HepG2 (cell line): Measurements from ENCODE around the gene SOX13. TPM values are rescaled to one million over a fixed set of nuclear protein-coding genes. Genes with fewer than 3 reads are reported as not detected.

Source experiments
- AFF4 ChIP-seq: sonication (generic); formaldehyde crosslinking; IDR thresholded peaks from 2 replicates; pipeline ENCODE4 v1.4.0; 2020; ENCODE audit warnings: missing genetic modification reagents
- BCL3 ChIP-seq: sonication (generic); formaldehyde crosslinking; IDR thresholded peaks from 2 replicates; pipeline ENCODE4 v1.5.1; 2020; ENCODE audit warnings: mild to moderate bottlenecking, missing genetic modification reagents, moderate library complexity
- ETS1 ChIP-seq: sonication (generic); formaldehyde crosslinking; IDR thresholded peaks from 2 replicates; pipeline ENCODE4 v1.4.0; 2020; ENCODE audit warnings: missing genetic modification reagents
- MEIS1 ChIP-seq: sonication (generic); formaldehyde crosslinking; IDR thresholded peaks from 2 replicates; pipeline ENCODE4 v1.9.0; 2021; ENCODE audit warnings: mild to moderate bottlenecking, missing genetic modification reagents, moderate library complexity, borderline replicate concordance
- PRPF4 ChIP-seq: fragments of 200-400 bp; formaldehyde crosslinking; IDR thresholded peaks from 2 replicates; pipeline ENCODE4 v1.6.1; 2016; ENCODE audit warnings: low read length, low read depth; ENCODE audit not compliant: poor library complexity, severe bottlenecking
- RFX1 ChIP-seq: fragments of 450-650 bp; IDR thresholded peaks from 2 replicates; pipeline ENCODE4 v1.6.1; 2017
- SNAPC2 ChIP-seq: sonication (generic); formaldehyde crosslinking; IDR thresholded peaks from 2 replicates; pipeline ENCODE4 v1.8.1; 2022; ENCODE audit warnings: mild to moderate bottlenecking, missing genetic modification reagents
- TBX2 ChIP-seq: sonication (generic); formaldehyde crosslinking; IDR thresholded peaks from 2 replicates; pipeline ENCODE4 v1.5.0; 2020; ENCODE audit warnings: missing genetic modification reagents, mild to moderate bottlenecking, borderline replicate concordance
- XBP1 ChIP-seq: sonication (generic); formaldehyde crosslinking; IDR thresholded peaks from 2 replicates; pipeline ENCODE4 v1.5.0; 2020; ENCODE audit warnings: missing genetic modification reagents
- ZBTB25 ChIP-seq: IDR thresholded peaks from 2 replicates; pipeline ENCODE4 v1.6.1; 2018; ENCODE audit warnings: missing genetic modification reagents
- ZFP37 ChIP-seq: sonication (generic); formaldehyde crosslinking; IDR thresholded peaks from 2 replicates; pipeline ENCODE4 v1.4.0; 2020; ENCODE audit warnings: missing genetic modification reagents, borderline replicate concordance
- ZNF431 ChIP-seq: sonication (generic); formaldehyde crosslinking; IDR thresholded peaks from 2 replicates; pipeline ENCODE4 v1.9.0; 2022; ENCODE audit warnings: missing genetic modification reagents, low read depth, mild to moderate bottlenecking, borderline replicate concordance
- ZNF484 ChIP-seq: sonication (generic); formaldehyde crosslinking; IDR thresholded peaks from 2 replicates; pipeline ENCODE4 v1.5.1; 2020; ENCODE audit warnings: mild to moderate bottlenecking, low read depth, missing genetic modification reagents, borderline replicate concordance
- ZSCAN31 ChIP-seq: sonication (generic); formaldehyde crosslinking; IDR thresholded peaks from 2 replicates; pipeline ENCODE4 v1.5.0; 2020; ENCODE audit warnings: low read depth, mild to moderate bottlenecking, missing genetic modification reagents
- polyA plus RNA-seq, 8 experiments: library from polyadenylated mRNA; depleted of rRNA in 3 of 8; stranded (reverse) in 7 of 8; unstranded in 1 of 8; fragments of >200 nt; fragmentation: Illumina TruSeq in 4 of 8; extraction: Trizol in 4 of 8; gene quantifications; 2 replicates each; pipeline versions ENCODE4 v1.2.1 to v1.2.3, GENCODE V29; 2011 to 2016; ENCODE audit warnings: low read depth in 4 of 8, missing spikeins in 1 of 8, mixed read lengths in 1 of 8; ENCODE audit not compliant: insufficient read depth in 1 of 8
- total RNA-seq, 5 experiments: library from RNA; depleted of rRNA; stranded (reverse); fragments of >200 nt; fragmentation: Illumina TruSeq; extraction: Trizol; gene quantifications; 2 replicates each; pipeline ENCODE4 v1.2.3, GENCODE V29; 2016; ENCODE audit warnings: low read depth in 1 of 5
- TF ChIP-seq, protein P1 (sequence below): sonication (generic); formaldehyde crosslinking; IDR thresholded peaks from 2 replicates; pipeline ENCODE4 v1.9.0; 2022; ENCODE audit warnings: low read depth, missing genetic modification reagents
- TF ChIP-seq, protein P2 (sequence below): sonication (generic); formaldehyde crosslinking; IDR thresholded peaks from 2 replicates; pipeline ENCODE4 v1.4.0; 2020; ENCODE audit warnings: missing genetic modification reagents

SOX13 gene
- total and polyA plus RNA-seq, 2 of the 13 experiments (the other 11 are each of a cell fraction or from before 2014, with no cell fraction given), result 13.3 to 15.8 TPM

- TF ChIP-seq, protein P1, sequence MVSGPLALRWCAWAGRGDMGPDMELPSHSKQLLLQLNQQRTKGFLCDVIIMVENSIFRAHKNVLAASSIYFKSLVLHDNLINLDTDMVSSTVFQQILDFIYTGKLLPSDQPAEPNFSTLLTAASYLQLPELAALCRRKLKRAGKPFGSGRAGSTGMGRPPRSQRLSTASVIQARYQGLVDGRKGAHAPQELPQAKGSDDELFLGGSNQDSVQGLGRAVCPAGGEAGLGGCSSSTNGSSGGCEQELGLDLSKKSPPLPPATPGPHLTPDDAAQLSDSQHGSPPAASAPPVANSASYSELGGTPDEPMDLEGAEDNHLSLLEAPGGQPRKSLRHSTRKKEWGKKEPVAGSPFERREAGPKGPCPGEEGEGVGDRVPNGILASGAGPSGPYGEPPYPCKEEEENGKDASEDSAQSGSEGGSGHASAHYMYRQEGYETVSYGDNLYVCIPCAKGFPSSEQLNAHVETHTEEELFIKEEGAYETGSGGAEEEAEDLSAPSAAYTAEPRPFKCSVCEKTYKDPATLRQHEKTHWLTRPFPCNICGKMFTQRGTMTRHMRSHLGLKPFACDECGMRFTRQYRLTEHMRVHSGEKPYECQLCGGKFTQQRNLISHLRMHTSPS (CRISPR knock-in tag), result no peak
- no peak for TF ChIP-seq ZNF431
- TF ChIP-seq MEIS1, result no peak
- TF ChIP-seq ETS1 (CRISPR knock-in tag), result no peak
- TF ChIP-seq ZNF484 (CRISPR knock-in tag), result no peak
- TF ChIP-seq TBX2 (CRISPR knock-in tag), result no peak; the same call in none of the 2 replicates
- no peak; the same call in 1 of the 2 replicates for TF ChIP-seq SNAPC2 (CRISPR knock-in tag)
- TF ChIP-seq ZFP37, result no peak
- no peak for TF ChIP-seq PRPF4
- no peak for TF ChIP-seq RFX1
- TF ChIP-seq XBP1 (CRISPR knock-in tag), result no peak
- peak; percentile 57; the same call in 1 of the 2 replicates for TF ChIP-seq BCL3 (CRISPR knock-in tag)
- peak; percentile 80 for TF ChIP-seq ZSCAN31
- TF ChIP-seq, protein P2, sequence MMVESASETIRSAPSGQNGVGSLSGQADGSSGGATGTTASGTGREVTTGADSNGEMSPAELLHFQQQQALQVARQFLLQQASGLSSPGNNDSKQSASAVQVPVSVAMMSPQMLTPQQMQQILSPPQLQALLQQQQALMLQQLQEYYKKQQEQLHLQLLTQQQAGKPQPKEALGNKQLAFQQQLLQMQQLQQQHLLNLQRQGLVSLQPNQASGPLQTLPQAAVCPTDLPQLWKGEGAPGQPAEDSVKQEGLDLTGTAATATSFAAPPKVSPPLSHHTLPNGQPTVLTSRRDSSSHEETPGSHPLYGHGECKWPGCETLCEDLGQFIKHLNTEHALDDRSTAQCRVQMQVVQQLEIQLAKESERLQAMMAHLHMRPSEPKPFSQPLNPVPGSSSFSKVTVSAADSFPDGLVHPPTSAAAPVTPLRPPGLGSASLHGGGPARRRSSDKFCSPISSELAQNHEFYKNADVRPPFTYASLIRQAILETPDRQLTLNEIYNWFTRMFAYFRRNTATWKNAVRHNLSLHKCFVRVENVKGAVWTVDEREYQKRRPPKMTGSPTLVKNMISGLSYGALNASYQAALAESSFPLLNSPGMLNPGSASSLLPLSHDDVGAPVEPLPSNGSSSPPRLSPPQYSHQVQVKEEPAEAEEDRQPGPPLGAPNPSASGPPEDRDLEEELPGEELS, result peak; percentile 62
- TF ChIP-seq AFF4, result no peak
- no peak for TF ChIP-seq ZBTB25 (CRISPR knock-in tag)
Observed at GRCh38 chr1:204074274-204075138, 1.6 kb downstream of the SOX13 start (continued).
